GM18520 (cell line): ENCODE data around the gene MECP2.
"Not testable (repeated sequence)": the region's sequence is repeated elsewhere in the genome, so short reads cannot be mapped to it uniquely, and the experiment has no call there.

Experiments
- ATAC-seq: cut with Tn5 transposase; IDR thresholded peaks from one replicate; pipeline ENCODE4 v1.9.1; 2021; ENCODE audit not compliant: unreplicated experiment

The MECP2 gene

GRCh38 chrX:154000051-154000450, 97.5 kb downstream of the MECP2 start:
- no peak for ATAC-seq

DNA sequence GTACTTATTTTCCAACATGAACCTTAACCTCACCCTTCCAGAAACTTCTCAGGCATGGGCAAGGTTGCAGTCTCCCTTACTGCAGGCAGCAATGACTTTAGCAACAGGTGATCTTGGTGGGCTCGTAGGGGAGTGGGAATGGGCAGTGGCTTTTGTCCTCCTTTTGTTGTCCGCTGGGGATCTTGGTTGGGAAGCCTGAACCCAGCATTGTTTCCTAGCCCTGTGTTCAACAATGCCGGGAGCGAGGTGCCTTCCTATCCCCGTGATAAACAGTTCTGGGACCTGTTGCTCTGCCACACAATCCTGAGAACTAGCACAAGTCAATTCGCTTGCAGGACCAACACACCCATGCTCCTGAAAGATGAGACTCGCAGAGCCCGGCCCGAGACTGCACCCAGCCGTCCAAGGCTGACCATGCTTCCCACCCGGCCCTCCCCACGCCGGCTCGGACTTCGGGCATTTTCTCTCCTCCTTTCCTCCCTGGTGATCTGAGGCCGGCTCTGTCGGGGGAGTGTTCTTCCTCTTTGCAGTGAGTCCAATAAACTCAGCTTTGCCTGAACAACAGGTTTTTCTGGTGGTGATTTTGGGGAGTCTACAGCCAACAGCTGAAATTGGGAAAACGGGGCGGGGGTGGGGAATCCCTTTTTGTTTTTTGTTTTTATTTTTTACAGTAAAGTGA, 98.0 kb downstream of the MECP2 start:
- ATAC-seq: no peak

DNA sequence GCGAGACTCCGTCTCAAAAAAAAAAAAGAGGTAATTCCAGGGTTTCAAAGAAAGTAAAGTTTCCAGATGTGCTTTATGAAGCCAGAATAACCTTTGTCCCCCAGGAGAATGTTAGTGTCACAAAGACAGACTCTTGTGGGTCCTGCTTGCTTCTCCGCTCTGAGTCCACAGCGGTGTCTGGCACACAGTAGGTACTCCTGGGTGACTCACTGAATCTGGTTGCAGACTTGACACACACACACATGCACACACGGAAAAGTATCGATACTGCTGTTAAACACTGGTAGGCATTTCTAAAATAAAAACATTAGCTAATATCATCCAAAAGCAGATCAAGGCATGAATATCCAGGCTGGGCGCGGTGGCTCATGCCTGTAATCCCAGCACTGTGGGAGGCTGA, 102.0 kb downstream of the MECP2 start:
- ATAC-seq: no peak

- not testable (repeated sequence) for ATAC-seq
These were observed 103.1 kb downstream of the MECP2 start for GRCh38 chrX:153994398-153994797.

DNA sequence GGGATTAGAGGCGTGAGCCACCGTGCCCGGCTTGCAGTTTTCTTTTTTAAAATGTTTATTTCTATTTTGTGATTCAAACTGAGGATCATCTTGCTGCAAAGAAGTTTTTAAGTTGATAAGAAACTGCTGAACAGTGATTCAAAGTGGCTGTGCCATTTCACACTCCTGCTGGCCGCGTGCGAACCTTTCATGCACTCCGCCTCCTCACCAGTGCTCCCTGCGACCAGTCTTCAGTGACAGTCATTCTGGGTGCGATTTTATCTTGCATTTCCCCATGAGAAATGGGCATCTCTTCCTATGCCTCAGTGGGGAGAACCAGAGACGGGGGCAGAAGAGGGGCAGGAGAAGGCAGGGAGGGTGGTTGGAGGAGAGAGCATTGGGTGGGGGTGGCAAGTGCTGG, 103.5 kb downstream of the MECP2 start:
- no peak for ATAC-seq

- no peak for ATAC-seq
These were observed 104.4 kb downstream of the MECP2 start for GRCh38 chrX:153993079-153993478.

GRCh38 chrX:153992180-153992579, 105.3 kb downstream of the MECP2 start:
- ATAC-seq: no peak

- ATAC-seq: no peak
These were observed 106.4 kb downstream of the MECP2 start for GRCh38 chrX:153991013-153991580.

DNA sequence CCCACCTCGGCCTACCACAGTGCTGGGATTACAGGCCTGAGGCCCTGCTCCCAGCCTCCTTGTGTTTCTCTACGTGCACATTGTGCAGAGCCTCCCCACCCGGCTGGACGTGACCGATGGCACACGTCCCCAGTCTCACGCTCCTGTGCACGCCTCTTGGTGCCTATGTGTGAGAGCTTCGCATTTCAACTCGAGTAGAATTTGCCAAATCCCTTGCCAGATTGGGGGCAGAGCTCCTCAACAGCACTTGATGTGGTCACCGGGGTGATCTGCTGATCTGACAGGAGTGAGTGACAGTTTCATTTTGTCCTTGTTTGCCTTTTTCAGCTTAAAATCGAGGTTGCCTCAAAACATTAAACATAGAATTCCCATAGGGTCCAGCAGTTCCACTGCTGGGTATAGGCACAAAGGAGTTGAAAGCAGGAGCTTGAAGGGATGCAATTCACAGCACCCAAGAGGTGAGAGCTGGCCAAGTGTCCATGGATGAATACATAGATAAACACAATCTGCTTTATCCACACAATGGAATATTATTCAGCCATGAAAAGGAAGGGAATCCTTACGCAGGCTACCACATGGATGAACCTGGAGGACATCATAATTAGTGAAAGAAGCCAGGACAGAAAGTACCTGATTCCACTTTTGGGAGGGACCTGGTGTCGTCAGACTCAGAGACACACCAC, 107.4 kb downstream of the MECP2 start:
- no peak for ATAC-seq

DNA sequence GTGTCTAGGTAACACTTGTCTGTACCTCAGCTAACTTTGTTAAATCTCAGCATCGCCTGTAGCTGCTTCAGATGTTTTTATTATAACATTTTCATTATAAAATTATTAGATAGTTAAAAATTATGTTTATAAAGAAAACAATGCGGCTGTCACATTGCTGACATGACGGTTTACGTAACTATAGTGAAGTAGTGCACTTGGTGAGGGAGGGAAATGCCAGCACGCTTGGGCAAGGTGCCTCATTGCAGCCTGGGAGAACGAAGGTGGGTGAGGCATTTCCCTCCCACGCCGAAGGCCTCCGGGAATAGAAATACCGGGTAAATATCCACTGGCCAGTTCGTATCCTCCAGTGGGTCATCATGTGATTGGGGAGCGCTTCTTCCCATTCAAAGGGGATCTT, 109.0 kb downstream of the MECP2 start:
- no peak for ATAC-seq

DNA sequence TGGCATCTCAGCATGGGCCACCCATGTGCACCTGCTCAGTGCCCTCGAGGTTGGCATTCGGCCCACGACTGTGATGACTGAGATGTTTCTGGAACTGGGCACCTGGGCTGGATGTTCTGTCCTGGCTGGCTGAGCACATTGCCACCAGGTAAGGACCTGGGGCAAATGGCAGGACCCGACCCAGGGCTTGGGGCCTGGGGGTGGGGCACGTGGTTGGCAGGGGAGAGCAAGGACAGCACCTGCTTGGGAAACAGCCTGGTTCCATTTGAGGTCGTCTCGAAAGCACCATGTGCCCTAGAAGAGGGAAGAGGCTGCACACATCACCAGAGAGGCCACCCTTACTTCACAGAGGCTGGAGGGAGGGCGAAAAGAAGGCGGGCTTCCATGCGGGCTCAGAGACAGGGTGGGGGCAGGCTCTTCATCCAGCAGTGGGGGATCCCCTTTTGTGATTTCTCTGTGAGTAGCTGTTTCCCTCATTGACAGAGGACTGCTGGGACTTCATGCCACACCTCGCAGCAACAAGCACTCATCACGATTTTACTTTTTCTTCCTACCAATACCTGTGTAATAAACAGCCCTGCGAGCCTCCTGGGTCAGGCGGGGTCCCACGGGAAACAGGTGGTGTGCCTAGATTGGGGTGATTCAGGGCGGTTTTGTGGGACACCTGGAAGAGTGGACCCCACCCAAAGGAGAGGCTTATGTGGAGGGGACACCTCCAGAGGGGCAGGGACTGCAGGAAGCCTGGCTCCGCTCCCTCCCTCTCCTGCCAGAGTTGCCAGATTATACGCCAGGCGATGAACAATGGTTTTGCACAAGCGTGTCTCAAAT, 113.0 kb downstream of the MECP2 start:
- no peak for ATAC-seq

DNA sequence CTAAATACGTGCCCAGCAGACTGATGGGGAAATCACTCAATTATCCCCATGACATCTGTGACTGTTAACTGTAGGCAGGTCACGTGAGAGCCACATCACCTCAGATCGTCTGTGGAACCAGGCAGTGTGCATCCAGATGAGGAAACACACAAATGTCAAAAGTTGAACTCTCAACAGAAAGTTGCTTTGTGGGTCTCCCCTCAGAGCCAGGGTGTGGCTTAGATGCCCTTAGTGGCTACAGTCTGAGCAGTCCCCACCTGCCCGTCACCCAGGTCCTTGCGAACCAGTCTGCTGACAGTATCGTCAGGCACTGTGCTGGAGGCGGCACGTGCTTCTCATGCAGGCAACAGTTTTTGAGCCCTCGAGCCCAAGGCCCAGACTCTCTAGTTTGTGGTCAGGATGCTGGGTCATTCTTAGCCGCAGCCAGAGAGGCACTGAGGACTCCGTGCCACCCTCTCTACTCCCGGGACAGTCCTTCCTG, 114.2 kb downstream of the MECP2 start:
- no peak for ATAC-seq

DNA sequence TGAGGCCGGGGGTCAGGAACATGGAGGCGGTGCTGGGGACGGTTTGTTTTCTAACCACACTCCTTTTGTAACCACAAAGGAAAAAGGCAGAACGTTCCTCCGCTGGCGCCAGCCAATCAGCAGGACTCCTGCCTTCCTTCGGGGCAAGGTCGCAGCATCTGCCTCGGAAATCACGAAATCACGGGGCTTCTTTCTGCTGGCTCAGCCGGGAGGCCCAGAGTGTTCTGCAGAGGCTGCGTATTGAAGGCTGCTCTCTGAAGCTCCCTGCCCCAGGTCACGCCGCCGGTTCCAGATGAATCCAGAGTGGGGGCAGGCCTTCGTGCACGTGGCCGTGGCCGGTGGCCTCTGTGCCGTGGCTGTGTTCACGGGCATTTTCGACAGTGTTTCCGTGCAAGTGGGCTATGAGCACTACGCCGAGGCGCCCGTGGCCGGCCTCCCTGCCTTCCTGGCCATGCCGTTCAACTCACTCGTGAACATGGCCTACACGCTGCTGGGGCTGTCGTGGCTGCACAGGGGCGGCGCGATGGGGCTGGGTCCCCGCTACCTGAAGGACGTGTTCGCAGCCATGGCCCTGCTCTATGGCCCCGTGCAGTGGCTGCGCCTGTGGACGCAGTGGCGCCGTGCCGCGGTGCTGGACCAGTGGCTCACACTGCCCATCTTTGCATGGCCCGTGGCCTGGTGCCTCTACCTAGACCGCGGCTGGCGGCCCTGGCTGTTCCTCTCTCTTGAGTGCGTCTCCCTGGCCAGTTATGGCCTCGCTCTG, 115.6 kb downstream of the MECP2 start:
- ATAC-seq: no peak

GRCh38 chrX:153981231-153981630, 116.3 kb downstream of the MECP2 start:
- ATAC-seq: no peak

- not testable (repeated sequence) for ATAC-seq
These were observed 117.1 kb downstream of the MECP2 start for GRCh38 chrX:153980394-153980793.

DNA sequence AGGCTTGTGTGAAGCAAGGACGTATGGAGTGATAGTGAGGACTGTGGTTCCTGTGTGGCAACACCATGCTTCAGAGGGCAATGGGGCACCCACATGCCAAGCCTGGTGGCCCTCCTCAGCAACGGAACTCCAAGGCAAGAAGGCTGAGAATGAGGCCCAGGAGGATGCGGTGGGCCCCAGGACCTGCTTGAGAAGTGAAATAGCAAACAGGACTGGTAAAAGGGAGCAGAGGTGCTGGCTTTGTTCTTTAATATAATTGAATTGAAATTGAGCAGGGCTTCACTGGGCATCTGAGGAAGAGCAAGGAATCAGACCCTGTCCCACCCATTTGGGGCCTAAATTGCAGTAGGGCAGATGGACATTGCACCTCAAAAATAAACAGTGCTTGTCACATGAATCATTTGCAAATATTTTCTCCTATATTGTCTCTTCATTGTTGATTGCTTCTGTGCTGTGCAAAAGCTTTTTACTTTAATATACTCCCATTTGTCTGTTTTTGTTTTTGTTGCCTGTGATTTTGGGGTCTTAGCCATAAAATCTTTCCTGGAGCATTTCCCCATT, 122.7 kb downstream of the MECP2 start:
- no peak for ATAC-seq

DNA sequence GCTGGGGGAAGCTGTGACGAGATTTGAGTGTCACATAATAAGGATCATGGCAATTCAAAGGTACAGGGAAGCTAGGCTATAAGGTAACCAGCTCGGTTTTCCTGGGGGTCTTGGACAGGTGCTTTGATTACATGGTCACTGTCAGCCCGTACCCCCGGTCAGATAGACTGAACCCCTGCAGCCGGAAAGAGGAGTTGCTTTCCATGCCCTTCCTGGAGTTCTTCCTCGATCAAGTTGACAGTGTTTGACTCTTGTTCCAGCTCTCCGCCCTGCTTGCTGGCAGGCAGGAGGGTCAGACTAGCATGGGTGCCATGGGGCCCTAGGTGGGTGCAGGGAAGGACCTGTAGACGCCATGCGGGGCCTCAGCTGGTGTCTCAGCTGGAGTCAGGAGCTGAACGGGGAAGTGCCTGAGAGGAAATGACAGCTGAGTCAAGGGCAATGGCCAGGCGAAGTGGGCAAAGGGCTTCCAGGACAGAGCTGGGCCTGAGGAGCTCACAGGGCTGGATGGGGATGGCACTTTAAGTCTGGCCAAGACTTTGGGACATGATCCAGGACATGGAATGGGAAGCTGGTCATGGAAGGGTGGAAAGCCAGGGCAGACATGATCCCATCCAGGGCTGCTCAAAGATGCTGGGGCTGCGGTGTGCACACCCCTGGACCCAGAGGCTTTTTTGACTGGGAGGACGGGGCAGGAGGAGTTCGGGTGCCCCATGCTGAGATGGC, 123.4 kb downstream of the MECP2 start:
- no peak for ATAC-seq

- no peak for ATAC-seq
These were observed 124.2 kb downstream of the MECP2 start for GRCh38 chrX:153973127-153974002.
